Measurements from ENCODE around the gene KCNQ4. TPM values are rescaled to one million over a fixed set of nuclear protein-coding genes. Genes with fewer than 3 reads are reported as not detected.

Gene KCNQ4
- total and polyA plus RNA-seq, 2 experiments from 2014 or later = 0.13 to 3.7 TPM

GRCh38 chr1:40823345-40823744 is 39.8 kb downstream of the KCNQ4 start:
- Histone ChIP-seq H3K27me3 (peaks cover 7% of the 10 kb centered on the region), H3K4me3 (no peak overlapping the region), H3K4me1 (ENCODE audit: low read depth) (peaks cover 12% of the 10 kb centered on the region), H3K9me3 (ENCODE audit: low read depth) (no peaks in the 10 kb centered on the region), H3K36me3 (no peaks in the 10 kb centered on the region), H3K27ac (no peak overlapping the region)
- DNase-seq (ENCODE audit: low read depth in 1 of 2, low spot score in 1 of 2) = no peak
- no peak for TF ChIP-seq CTCF (IDR thresholded peaks at IDR 0.05; ENCODE audit: low read depth, low read length)

GRCh38 chr1:40823983-40824382 is 40.4 kb downstream of the KCNQ4 start:
- Histone ChIP-seq H3K4me1 (ENCODE audit: low read depth) (peaks cover 12% of the 10 kb centered on the region), H3K4me3 (no peak overlapping the region), H3K27ac (peak overlapping the region; percentile 73)

GRCh38 chr1:40824591-40825434 is 41.2 kb downstream of the KCNQ4 start:
- TF ChIP-seq CTCF (IDR thresholded peaks at IDR 0.05; ENCODE audit: low read depth, low read length) = no peak
- Histone ChIP-seq H3K4me3 (no peak overlapping the region), H3K27ac (peak overlapping the region; percentile 73), H3K36me3 (no peaks in the 10 kb centered on the region), H3K27me3 (no peaks in the 10 kb centered on the region), H3K9me3 (ENCODE audit: low read depth) (no peaks in the 10 kb centered on the region), H3K4me1 (ENCODE audit: low read depth) (peaks cover 12% of the 10 kb centered on the region)
- DNase-seq (ENCODE audit: low read depth in 1 of 2, low spot score in 1 of 2) = peak in 1 of 2 donors; percentile 57

More at GRCh38 chr1:40823983-40824382, 40.4 kb downstream of the KCNQ4 start:
- H3K9me3 ChIP-seq (ENCODE audit: low read depth) = no peaks in the 10 kb centered on the region
- no peak for TF ChIP-seq CTCF (IDR thresholded peaks at IDR 0.05; ENCODE audit: low read depth, low read length)
- H3K36me3 ChIP-seq = no peaks in the 10 kb centered on the region
- H3K27me3 ChIP-seq = peaks cover 4% of the 10 kb centered on the region
- no peak for DNase-seq (ENCODE audit: low read depth in 1 of 2, low spot score in 1 of 2)

GRCh38 chr1:40825435-40825788 is 41.8 kb downstream of the KCNQ4 start:
- H3K36me3 ChIP-seq = no peaks in the 10 kb centered on the region
- H3K4me3 ChIP-seq = no peak overlapping the region
- no peaks in the 10 kb centered on the region for H3K27me3 ChIP-seq
- no peak for TF ChIP-seq CTCF (IDR thresholded peaks at IDR 0.05; ENCODE audit: low read depth, low read length)
- H3K27ac ChIP-seq = peak overlapping the region; percentile 73
- no peaks in the 10 kb centered on the region for H3K9me3 ChIP-seq (ENCODE audit: low read depth)
- DNase-seq (ENCODE audit: low read depth in 1 of 2, low spot score in 1 of 2) = no peak
- H3K4me1 ChIP-seq (ENCODE audit: low read depth) = peaks cover 12% of the 10 kb centered on the region

GRCh38 chr1:40825996-40826395 is 42.4 kb downstream of the KCNQ4 start:
- H3K9me3 ChIP-seq (ENCODE audit: low read depth) = no peaks in the 10 kb centered on the region
- no peak overlapping the region for H3K27ac ChIP-seq
- no peaks in the 10 kb centered on the region for H3K27me3 ChIP-seq
- no peaks in the 10 kb centered on the region for H3K36me3 ChIP-seq
- TF ChIP-seq CTCF (IDR thresholded peaks at IDR 0.05; ENCODE audit: low read depth, low read length) = no peak
- no peak for DNase-seq (ENCODE audit: low read depth in 1 of 2, low spot score in 1 of 2)
- H3K4me3 ChIP-seq = no peak overlapping the region
- H3K4me1 ChIP-seq (ENCODE audit: low read depth) = peaks cover 12% of the 10 kb centered on the region

Data from cardiac muscle cell (in vitro differentiated cells and primary cell).